ENCODE results near the gene SPATA45.

DNA sequence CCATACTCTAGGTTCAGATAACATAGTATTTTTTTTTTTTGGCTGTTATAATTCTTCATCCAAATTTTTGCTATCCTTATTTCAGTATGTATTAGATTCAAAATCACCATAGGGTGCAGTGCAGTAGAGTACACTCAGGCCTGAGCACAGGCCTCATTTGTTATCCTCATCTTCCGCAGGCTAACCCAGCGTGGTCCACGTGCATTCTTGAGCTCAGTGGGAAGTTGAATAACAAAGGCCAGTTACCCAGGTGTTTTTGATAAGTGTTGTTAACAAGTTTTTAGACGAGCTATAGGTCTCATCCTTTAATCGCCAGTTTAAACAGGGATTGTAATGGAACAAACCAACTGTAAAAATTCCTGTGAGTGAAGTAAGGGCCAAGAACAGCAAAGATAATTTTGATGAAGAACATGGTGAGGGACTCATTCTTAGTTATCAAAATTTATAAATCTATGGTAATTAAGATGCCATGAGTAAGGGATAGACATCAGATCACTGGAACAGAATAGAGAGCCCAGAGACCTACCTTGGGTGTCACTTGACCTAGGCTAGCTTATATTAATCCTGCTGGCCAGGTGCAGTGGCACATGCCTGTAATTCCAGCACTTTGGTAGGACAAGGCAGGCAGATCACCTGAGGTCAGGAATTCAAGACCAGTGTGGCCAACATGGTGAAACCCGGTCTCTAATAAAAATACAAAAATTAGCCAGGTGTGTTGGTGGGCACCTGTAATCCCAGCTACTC is 32.7 kb upstream of the SPATA45 start:
- no peak for TF ChIP-seq CTCF (IDR thresholded peaks at IDR 0.05)
- TF ChIP-seq POLR2AphosphoS5 (IDR thresholded peaks at IDR 0.05): no peak
- TF ChIP-seq POLR2A (IDR thresholded peaks at IDR 0.05): no peak

Measured in suprapubic skin (tissue), 4 donors.